Measurements from ENCODE around the gene GPR55.

DNA sequence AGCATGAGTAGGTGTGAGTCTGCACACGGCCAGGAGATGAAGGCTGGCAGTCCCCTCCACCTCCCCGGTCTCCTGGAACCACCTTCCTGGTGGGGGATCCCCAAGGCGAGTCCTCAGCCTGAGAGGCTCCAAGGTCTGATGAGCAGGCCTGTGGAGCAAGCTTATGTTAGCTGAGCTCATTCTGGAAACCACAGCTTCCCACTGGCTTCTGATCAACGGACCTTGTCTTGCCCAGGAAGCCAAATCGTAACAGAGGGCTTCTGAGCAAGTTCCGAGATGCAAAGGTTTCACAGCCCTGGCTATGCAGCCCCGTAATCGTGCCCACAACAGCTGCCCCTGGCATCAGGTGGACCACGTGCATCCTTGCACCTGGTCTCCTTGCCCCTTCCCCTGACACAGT is 28.8 kb upstream of the GPR55 start:
- TF ChIP-seq, protein P1, sequence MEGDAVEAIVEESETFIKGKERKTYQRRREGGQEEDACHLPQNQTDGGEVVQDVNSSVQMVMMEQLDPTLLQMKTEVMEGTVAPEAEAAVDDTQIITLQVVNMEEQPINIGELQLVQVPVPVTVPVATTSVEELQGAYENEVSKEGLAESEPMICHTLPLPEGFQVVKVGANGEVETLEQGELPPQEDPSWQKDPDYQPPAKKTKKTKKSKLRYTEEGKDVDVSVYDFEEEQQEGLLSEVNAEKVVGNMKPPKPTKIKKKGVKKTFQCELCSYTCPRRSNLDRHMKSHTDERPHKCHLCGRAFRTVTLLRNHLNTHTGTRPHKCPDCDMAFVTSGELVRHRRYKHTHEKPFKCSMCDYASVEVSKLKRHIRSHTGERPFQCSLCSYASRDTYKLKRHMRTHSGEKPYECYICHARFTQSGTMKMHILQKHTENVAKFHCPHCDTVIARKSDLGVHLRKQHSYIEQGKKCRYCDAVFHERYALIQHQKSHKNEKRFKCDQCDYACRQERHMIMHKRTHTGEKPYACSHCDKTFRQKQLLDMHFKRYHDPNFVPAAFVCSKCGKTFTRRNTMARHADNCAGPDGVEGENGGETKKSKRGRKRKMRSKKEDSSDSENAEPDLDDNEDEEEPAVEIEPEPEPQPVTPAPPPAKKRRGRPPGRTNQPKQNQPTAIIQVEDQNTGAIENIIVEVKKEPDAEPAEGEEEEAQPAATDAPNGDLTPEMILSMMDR (IDR thresholded peaks at IDR 0.05) = no peak
- TF ChIP-seq ZFX (IDR thresholded peaks at IDR 0.05; ENCODE audit: borderline replicate concordance) = no peak

Measured in 22Rv1 (cell line).